ENCODE data around the gene DMAC1. TPM values are rescaled to one million over a fixed set of nuclear protein-coding genes. Genes with fewer than 3 reads are reported as not detected.

Gene DMAC1
- total RNA-seq, 1 experiment from 2014 or later: 65.9 TPM

GRCh38 chr9:7785813-7786212 is 13.8 kb downstream of the DMAC1 start:
- TF ChIP-seq CTCF (conservative IDR thresholded peaks at IDR 0.05; ENCODE audit: low read depth, low read length) (no peak), EZH2 (IDR thresholded peaks at IDR 0.05; ENCODE audit: borderline replicate concordance, low read depth, low read length, poor library complexity, severe bottlenecking) (no peak)
- Histone ChIP-seq H3K4me1 (ENCODE audit: insufficient read depth, low read length, poor library complexity, severe bottlenecking) (no peaks in the 10 kb centered on the region), H3K4me3 (ENCODE audit: low read depth, low read length, poor library complexity, severe bottlenecking) (no peak overlapping the region), H3K36me3 (ENCODE audit: insufficient read depth, low read length, poor library complexity, severe bottlenecking) (no peaks in the 10 kb centered on the region), H3K9me3 (ENCODE audit: low read depth, low read length, poor library complexity, severe bottlenecking) (no peaks in the 10 kb centered on the region), H3K27ac (ENCODE audit: low read depth, low read length, poor library complexity, severe bottlenecking) (no peak overlapping the region), H3K27me3 (replicated peaks; ENCODE audit: insufficient read depth, low read depth, low read length, poor library complexity) (no peaks in the 10 kb centered on the region)
- no TSS peak for BruUV-seq (replicated peaks)
- ChIA-PET CTCF (no interaction called here), POLR2A (ENCODE audit: low non-redundant PET) (no interaction called here)
- intact Hi-C loops (cut with micrococcal nuclease; ENCODE audit: unreplicated experiment): no loop called here
- DNase-seq (ENCODE audit: low spot score): no peak

- no peak overlapping the region for H3K4me3 ChIP-seq (ENCODE audit: low read depth, low read length, poor library complexity, severe bottlenecking)
- TF ChIP-seq EZH2 (IDR thresholded peaks at IDR 0.05; ENCODE audit: borderline replicate concordance, low read depth, low read length, poor library complexity, severe bottlenecking) (no peak), CTCF (conservative IDR thresholded peaks at IDR 0.05; ENCODE audit: low read depth, low read length) (no peak)
These were observed 15.1 kb downstream of the DMAC1 start for GRCh38 chr9:7784472-7784871.

GRCh38 chr9:7783635-7784063 is 15.9 kb downstream of the DMAC1 start:
- POLR2A ChIA-PET (ENCODE audit: low non-redundant PET): interaction anchor here (0.6 kb wide), 1 partner anchor 184 kb away, joined by 3 read pairs; no protein-coding TSS in a partner anchor
- Histone ChIP-seq H3K9me3 (ENCODE audit: low read depth, low read length, poor library complexity, severe bottlenecking) (no peaks in the 10 kb centered on the region), H3K4me3 (ENCODE audit: low read depth, low read length, poor library complexity, severe bottlenecking) (no peak overlapping the region), H3K36me3 (ENCODE audit: insufficient read depth, low read length, poor library complexity, severe bottlenecking) (no peaks in the 10 kb centered on the region), H3K4me1 (ENCODE audit: insufficient read depth, low read length, poor library complexity, severe bottlenecking) (no peaks in the 10 kb centered on the region), H3K27ac (ENCODE audit: low read depth, low read length, poor library complexity, severe bottlenecking) (no peak overlapping the region), H3K27me3 (replicated peaks; ENCODE audit: insufficient read depth, low read depth, low read length, poor library complexity) (no peaks in the 10 kb centered on the region)
- no peak for TF ChIP-seq CTCF (conservative IDR thresholded peaks at IDR 0.05; ENCODE audit: low read depth, low read length)
- no peak for TF ChIP-seq EZH2 (IDR thresholded peaks at IDR 0.05; ENCODE audit: borderline replicate concordance, low read depth, low read length, poor library complexity, severe bottlenecking)
- BruUV-seq (replicated peaks): no TSS peak
- CTCF ChIA-PET: no interaction called here
- no peak for DNase-seq (ENCODE audit: low spot score)
- intact Hi-C loops (cut with micrococcal nuclease; ENCODE audit: unreplicated experiment): no loop called here

More at GRCh38 chr9:7784472-7784871, 15.1 kb downstream of the DMAC1 start:
- BruUV-seq (replicated peaks): no TSS peak
- Histone ChIP-seq H3K36me3 (ENCODE audit: insufficient read depth, low read length, poor library complexity, severe bottlenecking) (no peaks in the 10 kb centered on the region), H3K27me3 (replicated peaks; ENCODE audit: insufficient read depth, low read depth, low read length, poor library complexity) (no peaks in the 10 kb centered on the region), H3K9me3 (ENCODE audit: low read depth, low read length, poor library complexity, severe bottlenecking) (no peaks in the 10 kb centered on the region), H3K4me1 (ENCODE audit: insufficient read depth, low read length, poor library complexity, severe bottlenecking) (no peaks in the 10 kb centered on the region), H3K27ac (ENCODE audit: low read depth, low read length, poor library complexity, severe bottlenecking) (no peak overlapping the region)
- DNase-seq (ENCODE audit: low spot score): no peak
- intact Hi-C loops (cut with micrococcal nuclease; ENCODE audit: unreplicated experiment): no loop called here
- ChIA-PET CTCF (no interaction called here), POLR2A (ENCODE audit: low non-redundant PET) (no interaction called here)

Data from A673 (cell line).